ENCODE measurements around the gene CARD9. TPM values are rescaled to one million over a fixed set of nuclear protein-coding genes. Genes with fewer than 3 reads are reported as not detected.

CARD9 gene
- total RNA-seq, 1 experiment from 2014 or later: 5.6 TPM

- Histone ChIP-seq H3K79me2 (ENCODE audit: insufficient read depth, low read length) (no peaks in the 10 kb centered on the region), H2BK20ac (ENCODE audit: low read depth, low read length, poor library complexity, severe bottlenecking) (no peak overlapping the region), H2BK15ac (ENCODE audit: low read depth, low read length) (no peak overlapping the region), H4K5ac (ENCODE audit: insufficient read length, low read depth, low read length) (no peak overlapping the region), H3K79me1 (ENCODE audit: insufficient read depth, low read depth, low read length, poor library complexity, severe bottlenecking) (no peaks in the 10 kb centered on the region), H4K20me1 (ENCODE audit: control insufficient read depth, insufficient read depth, insufficient read length) (no peaks in the 10 kb centered on the region), H3K56ac (ENCODE audit: insufficient read length, low read depth, low read length) (no peak overlapping the region), H3K4me2 (ENCODE audit: insufficient read depth, insufficient read length, low read length) (no peak overlapping the region), H2BK12ac (ENCODE audit: insufficient read length, low read depth, low read length) (no peak overlapping the region), H4K8ac (replicated peaks; ENCODE audit: insufficient read length, low read depth, low read length) (no peak overlapping the region), H4K91ac (ENCODE audit: insufficient read length, low read depth, low read length) (no peak overlapping the region), H3K23me2 (ENCODE audit: insufficient read length, low read depth, low read length, poor library complexity, severe bottlenecking) (no peaks in the 10 kb centered on the region), H3K4me1 (ENCODE audit: insufficient read depth, low read length) (no peaks in the 10 kb centered on the region), H2BK5ac (ENCODE audit: insufficient read length, low read length) (no peak overlapping the region), H2BK120ac (ENCODE audit: low read depth, low read length, poor library complexity, severe bottlenecking) (no peak overlapping the region), H3K27ac (ENCODE audit: insufficient read length, low read depth, low read length) (no peak overlapping the region), H3K4ac (ENCODE audit: low read depth, low read length) (no peak overlapping the region), H3K18ac (ENCODE audit: insufficient read length, low read depth, low read length) (no peak overlapping the region), H3K23ac (ENCODE audit: insufficient read length, low read depth, low read length) (no peak overlapping the region), H3K14ac (ENCODE audit: insufficient read depth, low read length) (no peak overlapping the region), H2AK5ac (ENCODE audit: insufficient read length, low read length) (no peak overlapping the region), H3K9me3 (ENCODE audit: control insufficient read depth, low read depth, low read length) (no peaks in the 10 kb centered on the region), H2AFZ (ENCODE audit: low read length) (no peak overlapping the region), H3K27me3 (ENCODE audit: insufficient read depth, low read length) (no peaks in the 10 kb centered on the region), H3K9ac (ENCODE audit: extremely low read depth, insufficient read length, low read length) (no peak overlapping the region), H3T11ph (ENCODE audit: low read length) (no peak overlapping the region)
- DNase-seq: no peak
- Mint-ChIP-seq H3K4me3 (no peak overlapping the region), H3K9me3 (no peaks in the 10 kb centered on the region), H3K36me3 (ENCODE audit: insufficient read depth in 1 of 3, low read depth in 3 of 3) (peaks cover 2 to 36% (median 21%) of the 10 kb centered on the region in 3 experiments; a peak in 5 of 7 replicates), H3K27ac (peak overlapping the region in 1 of 3 experiments; percentile 48; a peak in 1 of 7 replicates), H3K27me3 (ENCODE audit: low read depth) (no peaks in the 10 kb centered on the region), H3K4me1 (no peaks in the 10 kb centered on the region)
- WGBS (ENCODE audit: extremely low coverage, insufficient read length, low lambda C conversion rate): no CpG with 5 or more reads among the region's 28 CpGs
- no peak for TF ChIP-seq CTCF (conservative IDR thresholded peaks at IDR 0.05)
Observed at GRCh38 chr9:136378170-136379002, 4.9 kb upstream of the CARD9 start.

All from H9 (cell line).